A549 treated with AZD9567 at 1 μM for 4 hours (cell line): ENCODE measurements around the gene GNAI3. TPM values are rescaled to one million over a fixed set of nuclear protein-coding genes. Genes with fewer than 3 reads are reported as not detected.

ENCODE experiments used
- total RNA-seq: library from RNA; stranded (reverse); fragments of 200-300 nt; extraction: Qiagen RNA extraction; gene quantifications from 5 replicates; pipeline ENCODE4 v1.2.3, GENCODE V29; 2022; ENCODE audit not compliant: insufficient read depth

The GNAI3 gene
- 4.7 to 7.1 TPM (median 5.4 TPM) in 5 replicates for total RNA-seq

DNA sequence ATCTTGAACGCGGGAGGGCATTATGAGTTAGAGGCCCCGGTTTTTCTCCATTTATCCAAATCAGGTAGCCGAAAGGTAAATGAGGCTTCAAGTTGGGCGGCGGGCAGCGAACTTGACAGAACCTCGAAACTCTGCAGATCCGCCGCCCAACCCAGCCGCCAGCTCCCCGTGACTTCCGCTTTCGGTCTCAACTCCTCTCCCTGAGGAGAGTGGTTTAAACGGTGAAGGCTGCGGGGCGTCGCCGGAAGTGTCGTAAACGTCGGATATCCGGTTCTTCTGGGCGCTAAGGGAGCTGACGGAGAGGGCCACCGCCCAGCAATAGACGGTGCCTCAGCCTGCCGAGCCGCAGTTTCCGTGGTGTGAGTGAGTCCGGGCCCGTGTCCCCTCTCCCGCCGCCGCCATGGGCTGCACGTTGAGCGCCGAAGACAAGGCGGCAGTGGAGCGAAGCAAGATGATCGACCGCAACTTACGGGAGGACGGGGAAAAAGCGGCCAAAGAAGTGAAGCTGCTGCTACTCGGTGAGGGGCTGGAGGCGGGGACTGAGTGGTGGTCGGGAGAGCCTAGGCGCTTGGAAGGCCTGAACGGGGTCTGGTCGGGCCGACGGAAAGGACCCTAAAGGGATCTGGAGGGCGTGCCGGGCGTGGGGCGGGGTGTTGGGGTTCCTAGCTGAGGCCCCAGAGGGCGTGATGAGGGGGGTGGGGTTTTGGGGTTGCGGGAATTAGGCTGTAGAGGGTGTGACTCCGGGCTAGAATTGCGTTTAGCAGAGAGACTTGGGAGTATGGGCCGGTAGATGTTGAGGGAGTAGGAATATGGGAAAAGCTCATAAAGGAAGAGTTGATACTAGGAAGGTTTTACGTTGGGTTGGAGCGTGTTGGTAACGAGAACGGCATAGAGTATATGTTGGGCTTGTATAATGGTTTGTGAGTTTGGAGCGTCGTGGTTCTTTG lies at the start of gene GNAI3:
Gene GNAI3, plus strand, starts transcription at position 295 of the 947 bp plus-strand sequence. Its CDS starts 106 bp downstream, at position 401.

DNA sequence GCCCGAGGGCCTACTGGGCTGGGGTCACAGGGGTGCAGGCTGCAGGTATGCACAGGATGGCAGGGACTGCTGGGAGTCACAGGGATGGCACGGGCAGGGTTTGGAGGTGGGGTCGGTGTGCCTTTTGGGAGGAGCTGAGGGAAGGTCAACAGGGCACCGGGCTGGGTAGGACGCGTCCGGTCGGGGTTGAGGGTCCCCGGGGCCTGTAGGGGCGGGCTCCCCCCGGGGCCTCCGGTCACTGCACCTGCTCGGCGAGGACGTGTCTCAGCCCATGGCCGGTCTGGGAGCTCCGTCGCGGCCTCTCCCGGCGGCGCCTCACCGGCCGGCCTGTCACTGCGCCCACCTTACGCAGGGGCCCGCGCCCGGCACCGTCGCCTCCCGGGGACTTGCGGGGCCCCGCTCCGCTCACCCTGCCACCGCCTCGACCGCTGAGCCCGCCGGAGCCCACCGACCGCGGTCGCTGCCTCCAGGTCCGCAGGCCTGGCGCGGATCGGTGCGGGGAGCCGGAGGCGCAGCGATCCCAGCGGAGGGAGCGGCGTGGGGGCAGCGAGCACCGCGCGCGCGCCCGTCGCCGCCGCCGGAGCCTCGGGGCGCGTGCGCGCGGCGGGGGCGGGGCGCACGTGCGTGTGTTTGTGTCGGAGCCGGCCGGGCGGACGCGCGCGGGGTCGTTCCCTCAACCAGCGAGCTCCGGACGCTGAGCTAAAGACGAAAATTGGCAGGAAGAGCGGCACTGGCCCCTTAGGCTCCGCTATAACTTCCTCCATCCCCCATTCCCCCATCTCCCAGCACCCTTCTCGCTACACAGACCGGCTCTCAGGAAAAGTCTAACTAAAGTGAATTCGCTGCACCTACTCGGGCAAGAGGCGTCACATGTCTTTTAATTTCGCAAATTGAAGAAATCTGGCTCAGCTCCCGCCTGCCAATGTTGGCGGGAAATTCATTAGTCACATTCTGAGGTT lies 39.0 kb upstream of the GNAI3 start, which contains the start of gene AMIGO1:
Gene AMIGO1, minus strand, starts transcription at position 552 of the 959 bp plus-strand sequence. CDS start 815 bp downstream, outside the sequence.

DNA sequence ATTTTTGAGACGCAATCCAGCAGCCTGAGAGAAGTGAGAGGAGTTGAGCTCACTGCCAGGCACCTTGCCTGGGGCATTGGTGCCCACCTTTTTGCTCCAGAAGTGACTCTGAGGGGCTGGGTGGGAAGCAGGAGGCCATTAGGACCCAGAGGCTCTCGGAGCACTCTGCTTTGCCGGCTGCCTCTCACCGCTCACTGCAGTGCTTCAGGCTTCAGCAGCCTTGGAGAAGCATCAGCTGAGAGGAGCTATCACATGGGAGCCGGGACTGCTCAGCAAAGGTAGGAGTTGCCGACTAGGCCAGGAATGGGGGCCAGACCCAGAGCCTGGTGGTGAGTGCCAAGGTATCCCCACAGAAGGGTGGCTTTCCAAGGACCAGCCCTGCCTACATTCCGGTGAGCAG lies 8.7 kb upstream of the GNAI3 start, which contains the start of gene GPR61:
Gene GPR61, plus strand, starts transcription at position 197 of the 400 bp plus-strand sequence. CDS start 3,151 bp downstream, outside the sequence.

GRCh38 chr1:109619576-109620400 lies 71.4 kb downstream of the GNAI3 start, which contains the start of the genes AMPD2 and GNAT2:
Gene AMPD2 (plus strand): TSS chr1:109619837. CDS start chr1:109621176, 1,339 bp downstream.
Gene GNAT2 (minus strand): TSS chr1:109619616. CDS start chr1:109612870, 6,746 bp downstream.

GRCh38 chr1:109655615-109656519 lies 107.5 kb downstream of the GNAI3 start, which contains the start of gene GSTM4:
Gene GSTM4 (plus strand): TSS chr1:109656099. CDS start chr1:109656390, 291 bp downstream.

DNA sequence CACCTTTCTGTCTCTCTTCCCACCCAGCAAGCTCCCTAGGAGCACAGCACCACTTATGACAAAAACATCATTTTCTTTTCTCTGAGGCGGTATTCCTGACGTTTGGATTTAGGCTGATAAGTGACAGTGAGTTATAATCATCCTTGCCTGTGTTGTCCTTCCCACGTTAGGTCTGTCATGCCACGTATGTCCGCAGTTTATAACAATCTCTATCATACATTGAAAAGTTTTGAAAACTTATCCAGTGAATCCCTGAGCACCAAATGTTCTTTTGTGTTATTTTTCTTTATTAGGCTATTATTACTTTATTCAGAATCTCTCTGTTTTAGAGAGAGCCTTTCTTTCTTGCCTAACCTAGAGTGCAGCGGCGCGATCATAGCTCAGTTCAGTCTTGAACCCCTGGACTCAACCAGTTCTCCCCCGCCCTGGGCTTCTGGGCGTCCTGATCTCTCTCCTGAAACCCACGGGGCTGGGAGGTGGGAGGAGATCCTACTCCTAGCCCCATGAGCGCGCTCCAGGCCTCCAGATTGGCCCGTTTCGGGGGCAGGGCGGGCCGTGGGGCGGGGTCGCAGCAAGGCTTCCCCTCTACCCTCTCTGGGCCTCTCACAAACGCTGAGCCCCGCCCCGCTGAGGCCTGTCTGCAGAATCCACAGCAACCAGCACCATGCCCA lies 119.2 kb downstream of the GNAI3 start, which contains the start of gene GSTM2:
Gene GSTM2, plus strand, starts transcription at position 606 of the 671 bp plus-strand sequence. Its CDS starts 59 bp downstream, at position 665.

Other genes with a start within 250 kb of the GNAI3 start
- not detected in 5 replicates for gene MYBPHL, start 241.6 kb upstream of the GNAI3 start, total RNA-seq
- 3.4 to 8.7 TPM (median 3.5 TPM) in 5 replicates for gene SORT1, start 150.7 kb upstream of the GNAI3 start, total RNA-seq
- gene PSMA5, start 122.2 kb upstream of the GNAI3 start, total RNA-seq, result 103 to 152 TPM (median 110 TPM) in 5 replicates
- gene SYPL2, start 82.1 kb upstream of the GNAI3 start, total RNA-seq, result 0.07 to 0.19 TPM (median 0.10 TPM) in 4 of 5 replicates, not detected in the other
- gene ATXN7L2, start 64.7 kb upstream of the GNAI3 start, total RNA-seq, result 1.7 to 2.4 TPM (median 2.2 TPM) in 5 replicates
- 4.3 to 7.6 TPM (median 4.9 TPM) in 5 replicates for gene CYB561D1, start 54.5 kb upstream of the GNAI3 start, total RNA-seq
- gene AMIGO1, start 38.9 kb upstream of the GNAI3 start, total RNA-seq, result 1.0 to 1.5 TPM (median 1.1 TPM) in 5 replicates
- gene GPR61, start 8.7 kb upstream of the GNAI3 start, total RNA-seq, result not detected in 5 replicates
- 0.15 TPM in 1 of 5 replicates, not detected in the others for gene GNAT2, start 71.0 kb downstream of the GNAI3 start, total RNA-seq
- gene AMPD2, start 71.2 kb downstream of the GNAI3 start, total RNA-seq, result 15.4 to 25.4 TPM (median 22.5 TPM) in 5 replicates
- 9.1 to 15.8 TPM (median 9.5 TPM) in 5 replicates for gene GSTM4, start 107.5 kb downstream of the GNAI3 start, total RNA-seq
- gene GSTM2, start 119.4 kb downstream of the GNAI3 start, total RNA-seq, result 3.3 to 4.9 TPM (median 3.8 TPM) in 5 replicates
- gene GSTM1, start 139.2 kb downstream of the GNAI3 start, total RNA-seq, result not detected in 5 replicates
- not detected in 5 replicates for gene GSTM5, start 163.6 kb downstream of the GNAI3 start, total RNA-seq
- 23.3 to 36.3 TPM (median 24.1 TPM) in 5 replicates for gene GSTM3, start 192.4 kb downstream of the GNAI3 start, total RNA-seq
- 0.42 to 0.91 TPM (median 0.59 TPM) in 4 of 5 replicates, not detected in the other for gene EPS8L3, start 215.3 kb downstream of the GNAI3 start, total RNA-seq